Body of pancreas (tissue), 4 donors: ENCODE measurements around the gene REC114. TPM values are rescaled to one million over a fixed set of nuclear protein-coding genes. Genes with fewer than 3 reads are reported as not detected.
A peak's percentile ranks its signal among the peaks of the same experiment; 100 is the strongest.

Source experiments
- ATAC-seq: fragments of 150-250 bp; one replicate; pipeline ENCODE4 v1.9.1; 2016
- DNase-seq, 4 donors: peaks; one replicate each; pipeline ENCODE4 v3.0.0-alpha.2; 2019
- H3K27ac ChIP-seq, 4 donors: fragments of 200-600 bp; sonication (generic); 1 replicate in 3 of 4; 2 replicates in 1 of 4; pipeline versions ENCODE4 v1.5.1 to v1.6.1; 2016 to 2019; ENCODE audit warnings: mild to moderate bottlenecking in 1 of 4, mixed read lengths in 1 of 4, moderate library complexity in 1 of 4
- H3K27me3 ChIP-seq, 2 donors: fragments of 200-600 bp; sonication (generic); one replicate each; pipeline ENCODE4 v1.6.0; 2016; ENCODE audit warnings: mild to moderate bottlenecking in 1 of 2
- H3K36me3 ChIP-seq, 2 donors: fragments of 200-600 bp; sonication (generic); replicated peaks in 1 of 2; 2 replicates each; pipeline ENCODE4 v1.5.1; 2016; ENCODE audit warnings: low read depth in 2 of 2; ENCODE audit not compliant: insufficient read depth in 1 of 2
- H3K4me1 ChIP-seq: fragments of 200-600 bp; sonication (generic); one replicate; pipeline ENCODE4 v1.6.0; 2016
- H3K4me3 ChIP-seq, 2 donors: fragments of 200-600 bp; sonication (generic); 1 replicate in 1 of 2; 2 replicates in 1 of 2; pipeline ENCODE4 v1.5.1; 2016 to 2019
- H3K9me3 ChIP-seq, 3 donors: fragments of 200-600 bp; sonication (generic); 1 replicate in 2 of 3; 2 replicates in 1 of 3; pipeline ENCODE4 v1.5.1; 2016
- POLR2A ChIP-seq, 3 donors: fragments of 450-650 bp; IDR thresholded peaks; one replicate each; pipeline ENCODE4 v1.6.1; 2016; ENCODE audit warnings: antibody characterized with exemption in 3 of 3, mild to moderate bottlenecking in 2 of 3
- WGBS, 2 donors: methylation state at CpG; one replicate each; pipeline ENCODE4 v1.1.5; 2017; 5-methylcytosine and 5-hydroxymethylcytosine counted together
- intact Hi-C: fragments of 100-400 bp; cut with DNase I; formaldehyde crosslinking; loops from one replicate; pipeline ENCODE4 v1.15.1; 2023
- total RNA-seq, 2 donors: library from RNA; depleted of rRNA; stranded (reverse); fragments of >200 nt; gene quantifications; one replicate each; pipeline ENCODE4 v1.1.0, GENCODE V29; 2016
- TF ChIP-seq, protein P1 (sequence below), 7 experiments: fragments of 450-650 bp in 4 of 7; fragments of 200-600 bp in 3 of 7; sonication (generic) in 3 of 7; IDR thresholded peaks; one replicate each; pipeline ENCODE4 v1.5.1; 2016 to 2019; ENCODE audit warnings: antibody characterized with exemption in 7 of 7

Gene REC114
- total RNA-seq, 2 donors from 2014 or later = not detected

DNA sequence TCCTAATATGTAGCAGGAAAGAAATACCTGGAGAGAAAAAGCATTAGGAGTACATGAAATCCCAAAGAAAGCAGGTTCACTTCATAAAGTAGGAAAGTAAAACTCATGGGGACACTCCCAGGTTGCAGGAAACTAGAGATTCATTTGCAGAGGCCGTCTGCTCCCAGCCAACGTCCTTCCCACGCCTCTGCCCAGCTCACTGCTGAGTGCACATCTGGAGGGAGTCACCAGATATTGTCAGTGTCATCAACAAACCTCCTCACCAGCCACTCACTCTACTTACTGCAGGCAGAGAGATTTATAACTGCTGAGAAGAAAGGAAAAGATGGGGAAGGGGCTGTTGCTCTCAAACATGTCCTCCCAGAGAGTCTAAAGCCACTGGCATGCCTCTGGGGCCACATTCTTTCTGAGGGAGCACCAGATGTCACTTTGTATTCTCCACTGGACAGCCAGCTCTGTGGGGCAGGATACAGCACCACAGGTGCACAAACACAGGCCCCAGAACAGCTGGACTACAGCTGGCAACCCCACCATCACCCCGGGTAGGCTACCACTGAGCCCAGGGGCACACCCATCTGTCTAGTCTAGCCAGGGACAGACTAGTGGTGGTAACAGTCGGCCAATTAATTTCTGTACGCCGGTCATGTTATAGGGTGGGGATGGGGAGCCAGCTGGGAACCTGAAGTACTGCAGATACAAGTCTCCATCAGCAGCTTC is 125.8 kb downstream of the REC114 start:
- H3K27me3 ChIP-seq = no peaks in the 10 kb centered on the region
- TF ChIP-seq, protein P1, sequence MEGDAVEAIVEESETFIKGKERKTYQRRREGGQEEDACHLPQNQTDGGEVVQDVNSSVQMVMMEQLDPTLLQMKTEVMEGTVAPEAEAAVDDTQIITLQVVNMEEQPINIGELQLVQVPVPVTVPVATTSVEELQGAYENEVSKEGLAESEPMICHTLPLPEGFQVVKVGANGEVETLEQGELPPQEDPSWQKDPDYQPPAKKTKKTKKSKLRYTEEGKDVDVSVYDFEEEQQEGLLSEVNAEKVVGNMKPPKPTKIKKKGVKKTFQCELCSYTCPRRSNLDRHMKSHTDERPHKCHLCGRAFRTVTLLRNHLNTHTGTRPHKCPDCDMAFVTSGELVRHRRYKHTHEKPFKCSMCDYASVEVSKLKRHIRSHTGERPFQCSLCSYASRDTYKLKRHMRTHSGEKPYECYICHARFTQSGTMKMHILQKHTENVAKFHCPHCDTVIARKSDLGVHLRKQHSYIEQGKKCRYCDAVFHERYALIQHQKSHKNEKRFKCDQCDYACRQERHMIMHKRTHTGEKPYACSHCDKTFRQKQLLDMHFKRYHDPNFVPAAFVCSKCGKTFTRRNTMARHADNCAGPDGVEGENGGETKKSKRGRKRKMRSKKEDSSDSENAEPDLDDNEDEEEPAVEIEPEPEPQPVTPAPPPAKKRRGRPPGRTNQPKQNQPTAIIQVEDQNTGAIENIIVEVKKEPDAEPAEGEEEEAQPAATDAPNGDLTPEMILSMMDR (IDR thresholded peaks at IDR 0.05) = no peak
- no peak for TF ChIP-seq POLR2A (IDR thresholded peaks at IDR 0.05)
- intact Hi-C loops = no loop called here
- H3K4me1 ChIP-seq = peaks cover 27% of the 10 kb centered on the region
- 74 to 83% methylated on average over 6 to 7 of the region's 7 CpGs for WGBS, 2 donors
- H3K9me3 ChIP-seq = no peaks in the 10 kb centered on the region
- DNase-seq (no peak), ATAC-seq (no peak)
- H3K27ac ChIP-seq = no peak overlapping the region
- no peak overlapping the region for H3K4me3 ChIP-seq
- peaks cover 10% of the 10 kb centered on the region in 2 donors for H3K36me3 ChIP-seq

DNA sequence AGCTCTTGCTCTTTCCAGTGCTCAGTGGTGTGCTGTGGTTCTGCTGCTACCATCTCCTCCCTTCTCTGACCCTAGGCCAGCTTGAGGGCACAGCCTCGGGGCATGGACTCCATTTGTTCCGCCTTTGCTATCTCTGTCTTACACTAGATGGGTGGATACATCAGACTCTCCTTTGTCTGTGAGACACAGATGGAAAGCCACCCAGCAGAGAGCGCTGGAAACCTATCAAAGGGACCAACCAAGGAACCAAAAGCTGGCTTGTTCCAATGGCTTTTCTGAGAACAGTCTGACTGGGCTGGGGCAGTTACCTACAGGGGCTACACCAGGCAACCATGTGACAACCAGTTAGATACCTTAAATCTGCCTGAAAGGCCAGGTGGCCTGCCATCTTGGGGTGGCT is 126.4 kb downstream of the REC114 start:
- Histone ChIP-seq H3K4me1 (peaks cover 27% of the 10 kb centered on the region), H3K27ac (no peak overlapping the region), H3K27me3 (no peaks in the 10 kb centered on the region), H3K4me3 (no peak overlapping the region), H3K9me3 (no peaks in the 10 kb centered on the region), H3K36me3 (peaks cover 10% of the 10 kb centered on the region in 2 donors)
- 94% methylated on average over 3 of the region's 3 CpGs for WGBS, 2 donors
- DNase-seq (no peak), ATAC-seq (no peak)
- TF ChIP-seq POLR2A (IDR thresholded peaks at IDR 0.05) = no peak
- TF ChIP-seq, protein P1 (IDR thresholded peaks at IDR 0.05) = no peak
- intact Hi-C loops = no loop called here

DNA sequence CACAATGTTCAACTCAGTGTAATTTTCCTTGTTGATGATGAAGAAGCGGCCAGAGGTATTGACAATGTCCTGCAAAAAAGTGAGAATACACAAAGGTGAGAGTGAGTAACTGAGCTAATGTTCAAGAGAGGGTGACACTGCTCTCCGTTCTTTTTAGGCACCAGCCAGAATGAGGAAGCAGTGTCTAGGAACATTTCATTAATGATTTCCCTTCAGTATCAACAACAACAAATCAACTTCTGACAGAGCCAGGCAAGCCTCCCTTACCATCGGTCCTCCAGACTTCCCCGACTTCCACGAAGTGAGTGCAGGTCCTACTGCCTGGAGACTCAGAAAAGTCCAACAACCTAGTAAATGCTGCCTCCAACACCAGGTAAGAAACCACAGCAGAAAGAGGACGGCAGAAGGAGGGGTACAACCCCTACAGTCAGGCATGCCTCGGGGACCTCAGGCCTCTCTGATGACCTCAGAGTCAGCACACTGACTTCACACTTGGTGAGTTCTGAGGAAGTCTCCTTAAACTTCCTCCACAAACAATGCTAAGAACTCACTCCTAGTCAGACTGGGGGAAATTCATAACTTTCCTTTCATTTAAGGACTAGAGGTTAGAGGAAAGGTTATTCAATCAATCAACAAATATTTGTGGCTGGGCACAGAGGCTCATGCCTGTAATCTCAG is 127.5 kb downstream of the REC114 start:
- Histone ChIP-seq H3K27me3 (no peaks in the 10 kb centered on the region), H3K4me1 (peaks cover 27% of the 10 kb centered on the region), H3K27ac (peak overlapping the region in 1 of 4 donors; percentile 23), H3K36me3 (peaks cover 10 to 13% of the 10 kb centered on the region in 2 donors), H3K4me3 (no peak overlapping the region), H3K9me3 (no peaks in the 10 kb centered on the region)
- no peak for TF ChIP-seq POLR2A (IDR thresholded peaks at IDR 0.05)
- TF ChIP-seq, protein P1 (IDR thresholded peaks at IDR 0.05) = no peak
- DNase-seq = no peak
- intact Hi-C loops = no loop called here
- ATAC-seq = peak; percentile 38
- WGBS, 2 donors = 61 to 69% methylated on average over 7 of the region's 7 CpGs

DNA sequence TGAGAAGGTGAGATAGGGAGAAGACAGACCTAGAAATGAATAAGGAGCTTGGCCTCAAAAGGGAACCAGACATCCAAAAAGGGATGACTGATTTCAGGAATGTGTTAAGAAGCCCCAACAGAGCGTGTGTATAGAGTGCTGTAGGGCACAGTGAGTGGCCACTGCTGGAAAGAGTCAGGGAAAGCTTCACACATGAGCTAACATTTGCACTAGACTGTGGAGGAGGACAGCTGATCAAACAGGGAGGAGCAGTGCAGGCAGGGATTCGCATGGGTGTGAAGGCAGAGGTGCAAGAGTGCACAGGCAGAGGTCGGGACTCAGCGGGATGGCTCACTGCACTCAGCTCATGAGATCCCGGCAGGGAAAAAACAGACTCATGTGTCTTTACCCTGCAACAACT is 128.4 kb downstream of the REC114 start:
- ATAC-seq = no peak
- Histone ChIP-seq H3K36me3 (peaks cover 10 to 13% of the 10 kb centered on the region in 2 donors), H3K4me1 (peaks cover 27% of the 10 kb centered on the region), H3K4me3 (no peak overlapping the region), H3K27me3 (no peaks in the 10 kb centered on the region), H3K9me3 (no peaks in the 10 kb centered on the region), H3K27ac (no peak overlapping the region)
- no peak for TF ChIP-seq POLR2A (IDR thresholded peaks at IDR 0.05)
- TF ChIP-seq, protein P1 (IDR thresholded peaks at IDR 0.05) = no peak
- WGBS, 2 donors = 45% methylated on average over 5 of the region's 5 CpGs
- intact Hi-C loops = no loop called here
- peak in 3 of 4 donors; percentile 20 to 41 (median 23) for DNase-seq
